ENCODE data around the gene MYLK3. TPM values are rescaled to one million over a fixed set of nuclear protein-coding genes. Genes with fewer than 3 reads are reported as not detected.
A peak's percentile ranks its signal among the peaks of the same experiment; 100 is the strongest.

Gene MYLK3
- polyA plus RNA-seq, 1 donor from 2014 or later, result not detected

- Mint-ChIP-seq H3K9me3 (peaks cover 0 to 5% (median 0%) of the 10 kb centered on the region in 3 donors), H3K36me3 (peaks cover 2% of the 10 kb centered on the region), H3K4me3 (no peak overlapping the region), H3K4me1 (peaks cover 2 to 6% (median 5%) of the 10 kb centered on the region in 3 donors), H3K27me3 (no peaks in the 10 kb centered on the region), H3K27ac (no peak overlapping the region)
Observed at GRCh38 chr16:46775214-46775613, 27.1 kb upstream of the MYLK3 start.

- Mint-ChIP-seq H3K4me3 (peak overlapping the region in 1 of 4 donors; percentile 35), H3K27me3 (no peaks in the 10 kb centered on the region), H3K36me3 (peaks cover 2% of the 10 kb centered on the region), H3K27ac (no peak overlapping the region), H3K4me1 (peaks cover 2 to 7% (median 5%) of the 10 kb centered on the region in 3 donors), H3K9me3 (peaks cover 0 to 5% (median 0%) of the 10 kb centered on the region in 3 donors)
Observed at GRCh38 chr16:46774743-46775177, 26.6 kb upstream of the MYLK3 start.

GRCh38 chr16:46772463-46772862 is 24.3 kb upstream of the MYLK3 start:
- Mint-ChIP-seq H3K36me3 (peaks cover 4% of the 10 kb centered on the region), H3K27ac (no peak overlapping the region), H3K4me1 (peaks cover 2 to 12% (median 5%) of the 10 kb centered on the region in 3 donors), H3K27me3 (no peaks in the 10 kb centered on the region), H3K9me3 (no peaks in the 10 kb centered on the region), H3K4me3 (no peak overlapping the region)

DNA sequence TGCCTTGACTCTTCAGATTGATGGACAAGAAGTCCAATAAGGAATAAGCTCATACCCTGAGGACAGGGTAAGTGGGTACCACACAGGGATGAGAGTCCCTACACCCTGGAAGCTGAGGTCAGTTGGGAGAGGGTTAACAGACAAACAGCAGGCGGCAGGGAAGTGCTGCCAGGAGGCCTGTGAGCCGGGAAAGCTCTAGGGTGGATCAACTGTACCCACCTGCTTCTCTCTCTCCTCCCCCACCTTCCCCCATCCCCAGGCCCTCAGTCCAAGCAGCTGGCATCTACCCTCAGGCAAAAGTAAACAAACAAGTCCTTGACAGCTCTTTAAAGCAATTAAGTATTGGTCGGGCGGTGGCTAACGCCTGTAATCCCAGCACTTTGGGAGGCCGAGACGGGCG is 20.7 kb upstream of the MYLK3 start:
- no peak overlapping the region for H3K27ac Mint-ChIP-seq
- no peaks in the 10 kb centered on the region for H3K9me3 Mint-ChIP-seq
- peaks cover 6% of the 10 kb centered on the region for H3K36me3 Mint-ChIP-seq
- no peak overlapping the region for H3K4me3 Mint-ChIP-seq
- peaks cover 2 to 6% (median 5%) of the 10 kb centered on the region in 3 donors for H3K4me1 Mint-ChIP-seq
- no peaks in the 10 kb centered on the region for H3K27me3 Mint-ChIP-seq

GRCh38 chr16:46765050-46765449 is 16.9 kb upstream of the MYLK3 start:
- no peak overlapping the region for H3K4me3 Mint-ChIP-seq
- peaks cover 3% of the 10 kb centered on the region for H3K27me3 Mint-ChIP-seq
- no peaks in the 10 kb centered on the region for H3K9me3 Mint-ChIP-seq
- H3K4me1 Mint-ChIP-seq, result peaks cover 2 to 6% (median 4%) of the 10 kb centered on the region in 3 donors
- no peak overlapping the region for H3K27ac Mint-ChIP-seq
- H3K36me3 Mint-ChIP-seq, result peaks cover 4% of the 10 kb centered on the region

DNA sequence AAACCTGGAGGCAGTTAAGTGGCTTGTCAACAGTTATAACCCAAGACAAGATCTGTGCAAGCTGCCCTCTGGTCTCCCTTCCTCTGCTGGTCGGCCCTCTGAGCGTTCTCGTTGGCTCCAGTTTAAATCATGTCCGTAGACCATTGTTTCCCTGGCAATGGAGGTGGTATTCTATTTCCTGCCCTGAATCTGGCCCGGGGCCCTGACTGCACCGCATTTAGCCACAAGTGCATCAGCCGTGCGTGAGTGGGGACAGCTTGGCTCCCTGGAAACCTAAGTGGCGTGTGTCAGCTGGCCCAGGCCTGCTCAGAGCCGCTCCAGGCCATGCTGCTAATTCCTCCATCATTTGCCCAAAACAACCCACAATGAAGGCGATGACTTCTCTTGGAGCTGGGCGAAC is 15.0 kb upstream of the MYLK3 start:
- peak overlapping the region in 1 of 4 donors; percentile 55 for H3K4me3 Mint-ChIP-seq
- H3K9me3 Mint-ChIP-seq, result no peaks in the 10 kb centered on the region
- H3K4me1 Mint-ChIP-seq, result peaks cover 0 to 4% (median 2%) of the 10 kb centered on the region in 3 donors
- H3K27ac Mint-ChIP-seq, result no peak overlapping the region
- peaks cover 7% of the 10 kb centered on the region for H3K27me3 Mint-ChIP-seq
- H3K36me3 Mint-ChIP-seq, result peaks cover 4% of the 10 kb centered on the region

DNA sequence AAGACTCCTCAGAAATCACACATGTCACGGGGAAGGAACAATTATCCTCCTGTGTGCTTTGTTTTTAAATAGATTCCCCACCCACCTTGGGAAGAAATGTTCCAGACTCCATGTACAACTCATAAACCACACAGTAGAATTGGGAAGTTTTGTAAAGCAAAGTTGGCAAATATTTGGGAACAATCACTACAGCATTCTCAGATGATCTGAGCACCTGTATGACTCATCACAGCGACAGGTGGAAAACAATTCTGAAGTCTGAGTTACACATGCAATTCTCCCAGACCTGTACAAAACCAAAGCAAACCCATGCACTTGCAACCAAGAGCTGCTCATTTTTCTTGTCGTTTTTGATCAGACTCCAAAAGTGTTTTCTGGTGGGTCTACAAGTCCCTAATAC is 14.4 kb upstream of the MYLK3 start:
- no peak overlapping the region for H3K27ac Mint-ChIP-seq
- H3K36me3 Mint-ChIP-seq, result peaks cover 2% of the 10 kb centered on the region
- H3K4me3 Mint-ChIP-seq, result no peak overlapping the region
- peaks cover 7% of the 10 kb centered on the region for H3K27me3 Mint-ChIP-seq
- H3K4me1 Mint-ChIP-seq, result peaks cover 0 to 4% (median 2%) of the 10 kb centered on the region in 3 donors
- no peaks in the 10 kb centered on the region for H3K9me3 Mint-ChIP-seq

DNA sequence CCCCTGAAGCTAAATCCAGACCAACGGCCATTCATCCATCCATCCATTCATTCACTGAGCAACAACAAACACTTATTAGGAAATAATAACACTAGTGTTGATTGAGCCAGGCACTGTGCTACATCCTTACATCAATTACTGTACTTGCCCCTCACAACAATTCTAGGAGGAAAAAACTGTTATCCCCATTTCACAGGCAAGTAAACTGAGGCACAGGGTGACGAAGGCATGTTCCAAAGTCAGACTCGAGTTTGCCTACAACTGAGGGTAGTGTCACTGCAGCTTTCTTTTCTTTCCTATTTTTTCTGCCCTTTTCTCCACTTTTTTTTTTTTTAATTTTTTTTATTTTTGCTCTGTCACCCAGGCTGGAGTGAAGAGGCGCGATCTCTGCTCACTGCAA is 11.2 kb upstream of the MYLK3 start:
- peaks cover 0 to 6% (median 4%) of the 10 kb centered on the region in 3 donors for H3K4me1 Mint-ChIP-seq
- H3K27ac Mint-ChIP-seq, result no peak overlapping the region
- H3K4me3 Mint-ChIP-seq, result no peak overlapping the region
- no peaks in the 10 kb centered on the region for H3K36me3 Mint-ChIP-seq
- no peaks in the 10 kb centered on the region for H3K9me3 Mint-ChIP-seq
- H3K27me3 Mint-ChIP-seq, result peaks cover 7% of the 10 kb centered on the region

DNA sequence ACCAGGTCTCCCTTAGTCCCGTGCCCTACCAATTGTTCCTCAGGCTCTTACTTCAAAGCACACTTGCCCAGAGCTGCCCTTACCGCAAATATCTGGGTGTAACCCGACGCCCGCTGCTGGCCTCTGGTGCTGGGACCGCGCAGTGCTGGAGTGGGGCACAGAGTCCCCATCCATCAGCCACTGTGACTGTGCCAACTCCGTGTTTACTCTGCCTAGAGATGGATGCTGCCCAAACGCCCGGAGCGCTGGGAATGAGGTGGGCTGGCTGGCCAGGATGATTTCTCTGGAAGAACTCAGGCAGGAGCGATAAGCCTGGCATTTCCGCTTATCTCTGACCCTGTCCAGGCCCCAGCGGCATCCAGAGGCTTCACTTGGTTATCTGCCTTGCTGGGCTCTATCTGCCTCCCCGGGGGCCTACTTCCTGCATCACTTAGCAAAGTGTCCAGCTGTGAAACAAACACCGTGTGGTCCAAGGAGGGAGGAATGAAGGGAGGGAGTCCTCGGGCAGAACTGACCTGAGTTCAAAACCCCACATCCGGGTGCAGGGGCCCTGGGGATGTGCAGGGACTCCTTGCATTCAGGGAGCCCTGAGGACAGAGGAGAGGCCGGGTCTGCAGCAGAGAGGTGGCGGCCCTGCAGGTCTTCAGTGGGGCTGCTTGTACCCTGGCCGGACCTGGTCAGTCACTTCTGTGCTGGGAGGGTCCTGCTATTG is 9.4 kb upstream of the MYLK3 start:
- H3K27ac Mint-ChIP-seq, result no peak overlapping the region
- H3K27me3 Mint-ChIP-seq, result peaks cover 7% of the 10 kb centered on the region
- no peaks in the 10 kb centered on the region for H3K9me3 Mint-ChIP-seq
- no peak overlapping the region for H3K4me3 Mint-ChIP-seq
- H3K4me1 Mint-ChIP-seq, result peaks cover 0 to 8% (median 6%) of the 10 kb centered on the region in 3 donors
- no peaks in the 10 kb centered on the region for H3K36me3 Mint-ChIP-seq

- Mint-ChIP-seq H3K4me3 (no peak overlapping the region), H3K9me3 (no peaks in the 10 kb centered on the region)
Observed at GRCh38 chr16:46756772-46757171, 8.6 kb upstream of the MYLK3 start.

GRCh38 chr16:46753015-46753414 is 4.9 kb upstream of the MYLK3 start:
- Mint-ChIP-seq H3K27ac (no peak overlapping the region), H3K36me3 (no peaks in the 10 kb centered on the region), H3K4me3 (no peak overlapping the region), H3K9me3 (peaks cover 0 to 2% (median 0%) of the 10 kb centered on the region in 3 donors), H3K4me1 (peaks cover 9 to 12% (median 11%) of the 10 kb centered on the region in 3 donors), H3K27me3 (no peaks in the 10 kb centered on the region)

More at GRCh38 chr16:46756772-46757171, 8.6 kb upstream of the MYLK3 start:
- Mint-ChIP-seq H3K4me1 (peaks cover 0 to 8% (median 6%) of the 10 kb centered on the region in 3 donors), H3K36me3 (no peaks in the 10 kb centered on the region), H3K27me3 (peaks cover 7% of the 10 kb centered on the region), H3K27ac (no peak overlapping the region)

DNA sequence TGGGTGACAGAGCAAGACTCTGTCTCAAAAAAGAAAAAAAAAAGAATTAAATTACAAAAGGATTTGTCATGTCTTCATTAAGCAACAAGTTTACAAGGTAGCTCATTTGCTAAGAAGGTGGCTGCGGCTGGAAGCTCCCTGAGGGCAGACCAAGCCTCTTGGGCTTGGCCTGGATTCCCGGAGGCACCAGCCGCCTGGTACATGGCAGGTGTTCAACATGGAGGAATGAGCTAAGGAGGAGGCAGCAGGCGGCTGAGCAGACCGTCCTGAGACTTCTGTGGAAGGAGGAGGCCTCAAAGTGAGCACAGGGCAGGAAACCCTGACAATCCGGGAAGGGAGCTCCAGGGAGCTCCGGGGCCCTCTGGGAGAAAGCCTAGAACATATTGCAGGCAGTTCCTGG is 3.2 kb upstream of the MYLK3 start:
- peak overlapping the region in 1 of 4 donors; percentile 28 for H3K4me3 Mint-ChIP-seq
- H3K36me3 Mint-ChIP-seq, result no peaks in the 10 kb centered on the region
- no peaks in the 10 kb centered on the region for H3K27me3 Mint-ChIP-seq
- H3K4me1 Mint-ChIP-seq, result peaks cover 9 to 12% (median 11%) of the 10 kb centered on the region in 3 donors
- no peak overlapping the region for H3K27ac Mint-ChIP-seq
- peaks cover 0 to 2% (median 0%) of the 10 kb centered on the region in 3 donors for H3K9me3 Mint-ChIP-seq

DNA sequence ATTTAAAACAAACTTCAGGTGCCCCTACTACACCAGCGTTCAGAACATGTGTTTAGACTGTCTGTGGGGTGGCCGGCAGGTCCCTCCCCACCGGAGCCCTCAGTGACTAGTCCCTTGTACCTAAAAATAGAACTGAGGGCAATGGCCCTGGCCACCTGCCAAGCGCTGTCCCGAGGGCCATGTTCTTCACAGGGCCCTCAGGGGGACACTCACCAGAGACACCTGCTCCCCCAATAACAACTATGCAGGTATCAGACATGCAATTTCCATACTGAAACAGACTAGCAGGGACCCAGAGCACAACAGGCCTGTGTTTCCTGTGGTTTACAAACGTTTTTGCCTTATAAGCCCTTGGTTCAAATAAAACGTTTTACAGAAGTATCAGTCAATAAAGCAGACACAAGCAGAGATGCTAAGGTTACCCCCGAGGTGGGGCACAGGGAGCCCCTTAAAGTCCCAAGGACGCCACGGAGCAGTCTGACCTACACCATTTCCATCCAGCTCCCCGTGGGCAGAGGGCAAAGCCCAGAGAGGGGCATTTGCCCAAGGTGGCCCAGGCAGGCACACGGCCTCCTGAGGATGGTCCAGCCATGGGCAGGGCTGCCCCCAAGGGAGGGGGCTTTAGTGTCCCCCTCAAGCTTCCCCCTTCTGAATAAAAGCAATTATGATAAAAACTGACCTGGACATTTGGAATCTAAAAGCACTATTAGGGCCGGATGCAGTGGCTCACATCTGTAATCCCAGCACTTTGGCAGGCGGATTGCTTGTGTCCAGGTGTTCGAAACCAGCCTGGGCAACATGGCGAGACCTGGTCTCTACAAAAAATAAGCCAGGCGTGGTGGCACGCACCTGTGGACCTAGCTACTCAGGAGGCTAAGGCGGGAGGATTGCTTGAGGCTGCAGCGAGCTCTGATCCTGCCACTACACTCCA is 896 bp upstream of the MYLK3 start:
- Mint-ChIP-seq H3K27me3 (no peaks in the 10 kb centered on the region), H3K9me3 (peaks cover 0 to 2% (median 0%) of the 10 kb centered on the region in 3 donors), H3K4me1 (peaks cover 4 to 13% (median 7%) of the 10 kb centered on the region in 3 donors), H3K36me3 (no peaks in the 10 kb centered on the region), H3K27ac (no peak overlapping the region), H3K4me3 (no peak overlapping the region)

DNA sequence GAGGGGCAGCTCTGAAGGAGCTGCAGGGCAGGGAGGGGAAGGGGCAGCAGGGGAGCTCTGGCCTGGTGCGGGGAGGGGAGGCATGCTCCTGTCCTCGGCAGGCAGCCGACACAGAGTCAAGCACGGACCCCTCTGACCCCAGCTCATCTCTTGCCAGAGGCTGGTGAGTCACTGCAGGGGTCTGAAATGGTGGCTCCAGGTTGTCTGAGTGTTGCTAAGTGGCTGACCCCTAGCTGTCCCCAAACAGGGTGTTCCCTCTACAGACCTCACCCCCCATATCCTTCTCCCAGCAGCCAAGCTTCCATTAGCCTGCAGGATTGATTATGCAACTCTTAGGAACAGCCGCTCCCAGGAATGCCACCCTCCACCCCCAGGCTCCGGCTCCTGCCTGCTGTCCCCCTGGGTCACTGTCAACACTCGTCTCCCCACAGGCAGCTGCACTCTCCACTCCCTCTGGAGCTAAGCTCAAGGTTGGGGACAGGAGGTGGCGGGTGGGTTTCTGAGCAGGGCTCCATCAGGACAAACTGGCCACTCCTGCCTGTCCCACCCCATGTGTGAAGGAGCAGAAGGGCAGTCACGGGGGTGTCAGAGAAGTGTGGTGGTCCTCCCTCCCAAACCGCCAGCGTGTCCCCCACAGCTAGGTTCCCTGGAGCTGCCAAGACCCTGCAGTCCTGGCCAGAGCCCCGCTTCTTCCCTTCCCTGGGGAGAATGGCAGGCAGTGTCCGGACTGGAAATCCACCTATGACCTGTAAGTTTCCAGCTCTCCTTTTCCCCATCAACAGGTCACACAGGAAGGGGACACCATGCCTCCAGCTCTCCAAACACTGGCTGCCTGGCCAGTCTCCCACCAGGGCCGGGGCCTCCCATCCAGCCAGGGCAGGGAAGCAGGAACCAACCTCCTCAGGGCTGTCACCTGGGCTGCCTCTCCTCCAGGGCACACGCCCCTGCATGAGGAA is 1.0 kb downstream of the MYLK3 start:
- Mint-ChIP-seq H3K9me3 (peaks cover 0 to 2% (median 0%) of the 10 kb centered on the region in 3 donors), H3K4me3 (no peak overlapping the region), H3K4me1 (peaks cover 13 to 22% (median 16%) of the 10 kb centered on the region in 3 donors), H3K36me3 (no peaks in the 10 kb centered on the region), H3K27me3 (no peaks in the 10 kb centered on the region), H3K27ac (no peak overlapping the region)

Data from IgD-negative memory B cell (primary cell).